GM12878 (cell line): ENCODE measurements around the gene ZNF766.

Experiments
- CTCF ChIP-seq, 3 experiments: IDR thresholded peaks in 2 of 3; conservative IDR thresholded peaks in 1 of 3; 2 replicates each; pipeline ENCODE4 v1.5.1; 2011; ENCODE audit warnings: low read depth in 3 of 3, low read length in 3 of 3, mild to moderate bottlenecking in 3 of 3, control low read depth in 2 of 3, moderate library complexity in 2 of 3, inconsistent platforms in 1 of 3, mixed read lengths in 1 of 3; ENCODE audit not compliant: control insufficient read depth in 2 of 3, insufficient read depth in 1 of 3; ENCODE audit errors: extremely low read depth in 1 of 3
- EP300 ChIP-seq, 2 experiments: fragments of 150-350 bp in 1 of 2; IDR thresholded peaks; 2 replicates each; pipeline ENCODE4 v1.6.1; 2011 to 2012; ENCODE audit warnings: low read depth in 2 of 2, low read length in 2 of 2, borderline replicate concordance in 1 of 2, improper control_type of control experiment in 1 of 2, inconsistent platforms in 1 of 2; ENCODE audit not compliant: control insufficient read depth in 1 of 2
- GATAD2B ChIP-seq: fragments of 450-650 bp; conservative IDR thresholded peaks from 2 replicates; pipeline ENCODE4 v1.6.1; 2017; ENCODE audit warnings: low read depth, mild to moderate bottlenecking, moderate library complexity
- IRF3 ChIP-seq: fragments of 450-650 bp; IDR thresholded peaks from 2 replicates; pipeline ENCODE4 v1.6.1; 2014; ENCODE audit warnings: mild to moderate bottlenecking
- JUND ChIP-seq: IDR thresholded peaks from 2 replicates; pipeline ENCODE4 v1.6.1; 2012; ENCODE audit warnings: low read depth, mild to moderate bottlenecking, low read length, improper control_type of control experiment, moderate library complexity
- MLLT1 ChIP-seq: fragments of 450-650 bp; IDR thresholded peaks from 2 replicates; pipeline ENCODE4 v1.6.1; 2016; ENCODE audit warnings: mild to moderate bottlenecking
- POLR2A ChIP-seq: IDR thresholded peaks from 2 replicates; pipeline ENCODE4 v1.6.1; 2011; ENCODE audit warnings: low read depth, mild to moderate bottlenecking, low read length
- RAD21 ChIP-seq: IDR thresholded peaks from 2 replicates; pipeline ENCODE4 v1.6.1; 2011; ENCODE audit warnings: mild to moderate bottlenecking, low read depth, low read length, moderate library complexity; ENCODE audit not compliant: insufficient read depth
- REST ChIP-seq: IDR thresholded peaks from 2 replicates; pipeline ENCODE4 v1.6.1; 2012; ENCODE audit warnings: mild to moderate bottlenecking, low read depth, low read length
- TBL1XR1 ChIP-seq: IDR thresholded peaks from 2 replicates; pipeline ENCODE4 v1.6.1; 2012; ENCODE audit warnings: low read depth, low read length, improper control_type of control experiment
- USF2 ChIP-seq: IDR thresholded peaks from 2 replicates; pipeline ENCODE4 v1.6.1; 2011; ENCODE audit warnings: low read depth, low read length, improper control_type of control experiment, borderline replicate concordance
- ZNF274 ChIP-seq: IDR thresholded peaks from one replicate; pipeline ENCODE4 v1.8.0; 2011; ENCODE audit not compliant: insufficient read length, insufficient read depth

- TF ChIP-seq TBL1XR1 (no peak), USF2 (no peak), REST (no peak), RAD21 (no peak), CTCF (IDR thresholded peaks at IDR 0.05 in 2 of 3, conservative IDR thresholded peaks at IDR 0.05 in 1 of 3; ENCODE audit: control insufficient read depth in 2 of 3, extremely low read depth in 1 of 3, insufficient read depth in 1 of 3, low read depth in 3 of 3, low read length in 3 of 3) (no peak), EP300 (IDR thresholded peaks at IDR 0.05; ENCODE audit: borderline replicate concordance in 1 of 2, control insufficient read depth in 1 of 2, low read depth in 2 of 2, low read length in 2 of 2) (no peak), POLR2A (no peak), JUND (no peak), GATAD2B (no peak), IRF3 (no peak), MLLT1 (no peak), ZNF274 (no peak)
Measured at GRCh38 chr19:52234406-52234805, 35.0 kb upstream of the ZNF766 start.
